Liver (tissue), 9 donors: ENCODE measurements around the gene CAMKMT. TPM values are rescaled to one million over a fixed set of nuclear protein-coding genes. Genes with fewer than 3 reads are reported as not detected.
A peak's percentile ranks its signal among the peaks of the same experiment; 100 is the strongest.

Experiments used
- DNase-seq: peaks from one replicate; pipeline ENCODE4 v3.0.0-alpha.2; 2017; ENCODE audit warnings: low spot score
- H3K27ac ChIP-seq, 2 donors: one replicate each; pipeline ENCODE4 v1.7.0; 2013; ENCODE audit warnings: inconsistent platforms in 2 of 2, low read length in 2 of 2, control low read depth in 1 of 2, low read depth in 1 of 2, mild to moderate bottlenecking in 1 of 2
- H3K27me3 ChIP-seq, 4 donors: one replicate each; pipeline versions ENCODE4 v1.6.1 to v1.7.0; 2013; ENCODE audit warnings: low read length in 3 of 4, inconsistent platforms in 1 of 4, mild to moderate bottlenecking in 1 of 4, moderate library complexity in 1 of 4; ENCODE audit not compliant: control insufficient read depth in 4 of 4, insufficient read depth in 4 of 4
- H3K36me3 ChIP-seq, 4 donors: one replicate each; pipeline versions ENCODE4 v1.6.1 to v1.7.0; 2013; ENCODE audit warnings: low read length in 3 of 4, mild to moderate bottlenecking in 3 of 4, low read depth in 1 of 4, moderate library complexity in 1 of 4; ENCODE audit not compliant: control insufficient read depth in 4 of 4, insufficient read depth in 3 of 4
- H3K4me1 ChIP-seq, 4 donors: one replicate each; pipeline versions ENCODE4 v1.6.1 to v1.7.0; 2013; ENCODE audit warnings: low read length in 3 of 4, mild to moderate bottlenecking in 3 of 4, moderate library complexity in 1 of 4; ENCODE audit not compliant: control insufficient read depth in 4 of 4, insufficient read depth in 4 of 4
- H3K4me3 ChIP-seq, 3 donors: one replicate each; pipeline versions ENCODE4 v1.6.1 to v1.7.0; 2013; ENCODE audit warnings: low read length in 3 of 3, control low read depth in 1 of 3, low read depth in 1 of 3, mild to moderate bottlenecking in 1 of 3
- H3K9ac ChIP-seq, 2 donors: one replicate each; pipeline ENCODE4 v1.7.0; 2013; ENCODE audit warnings: low read length in 2 of 2, mild to moderate bottlenecking in 2 of 2, moderate library complexity in 2 of 2, control low read depth in 1 of 2, low read depth in 1 of 2
- H3K9me3 ChIP-seq, 4 donors: one replicate each; pipeline versions ENCODE4 v1.6.1 to v1.7.0; 2013; ENCODE audit warnings: low read length in 3 of 4; ENCODE audit not compliant: control insufficient read depth in 4 of 4
- CTCF ChIP-seq: fragments of 150-350 bp; IDR thresholded peaks from 2 replicates; pipeline ENCODE4 v1.5.1; 2017; ENCODE audit warnings: improper control_type of control experiment, low read depth, low read length; ENCODE audit not compliant: missing input control
- EGR1 ChIP-seq, 2 donors: IDR thresholded peaks; 2 replicates each; pipeline ENCODE4 v1.6.1; 2016 to 2018; ENCODE audit warnings: antibody characterized with exemption in 2 of 2, low read depth in 2 of 2
- FOXA1 ChIP-seq: IDR thresholded peaks from 2 replicates; pipeline ENCODE4 v1.6.1; 2016; ENCODE audit warnings: antibody characterized with exemption
- FOXA2 ChIP-seq: IDR thresholded peaks from 2 replicates; pipeline ENCODE4 v1.6.1; 2016; ENCODE audit warnings: antibody characterized with exemption
- HNF4A ChIP-seq, 2 donors: conservative IDR thresholded peaks; 2 replicates each; pipeline ENCODE4 v1.6.1; 2016; ENCODE audit warnings: antibody characterized with exemption in 2 of 2, mild to moderate bottlenecking in 2 of 2
- HNF4G ChIP-seq: IDR thresholded peaks from 2 replicates; pipeline ENCODE4 v1.6.1; 2016; ENCODE audit warnings: antibody characterized with exemption
- JUND ChIP-seq, 2 donors: IDR thresholded peaks; 2 replicates each; pipeline ENCODE4 v1.6.1; 2016; ENCODE audit warnings: antibody characterized with exemption in 2 of 2
- MAX ChIP-seq: IDR thresholded peaks from 2 replicates; pipeline ENCODE4 v1.6.1; 2016; ENCODE audit warnings: antibody characterized with exemption
- NR2F2 ChIP-seq: IDR thresholded peaks from 2 replicates; pipeline ENCODE4 v1.6.1; 2016; ENCODE audit warnings: antibody characterized with exemption
- RAD21 ChIP-seq, 2 donors: IDR thresholded peaks; 2 replicates each; pipeline ENCODE4 v1.6.1; 2016; ENCODE audit warnings: antibody characterized with exemption in 2 of 2, mild to moderate bottlenecking in 2 of 2
- REST ChIP-seq: IDR thresholded peaks from 2 replicates; pipeline ENCODE4 v1.6.1; 2016; ENCODE audit warnings: antibody characterized with exemption, mild to moderate bottlenecking
- RXRA ChIP-seq, 2 donors: IDR thresholded peaks; 2 replicates each; pipeline ENCODE4 v1.6.1; 2017 to 2018; ENCODE audit warnings: antibody characterized with exemption in 2 of 2, mild to moderate bottlenecking in 1 of 2
- SP1 ChIP-seq: IDR thresholded peaks from 2 replicates; pipeline ENCODE4 v1.6.1; 2018; ENCODE audit warnings: antibody characterized with exemption, mild to moderate bottlenecking
- YY1 ChIP-seq: IDR thresholded peaks from 2 replicates; pipeline ENCODE4 v1.6.1; 2016; ENCODE audit warnings: antibody characterized with exemption, mild to moderate bottlenecking
- ZBTB33 ChIP-seq: IDR thresholded peaks from 2 replicates; pipeline ENCODE4 v1.6.1; 2016; ENCODE audit warnings: antibody characterized with exemption
- WGBS: extraction: QIAGEN DNeasy Blood & Tissue Kit; methylation state at CpG from one replicate; pipeline ENCODE4 v1.1.7; 2013; 5-methylcytosine and 5-hydroxymethylcytosine counted together
- polyA plus RNA-seq, 2 donors: library from polyadenylated mRNA; stranded (reverse) in 1 of 2; unstranded in 1 of 2; fragments of 200-250 nt in 1 of 2; fragments of >200 nt in 1 of 2; fragmentation: Nextera tagmentation in 1 of 2; extraction: Ambion mirVana in 1 of 2; gene quantifications; one replicate each; pipeline versions ENCODE4 v1.2.1 to v1.2.3, GENCODE V29; 2013 to 2015
- total RNA-seq, 2 donors: library from RNA; depleted of rRNA; stranded (reverse); fragments of >200 nt; gene quantifications; one replicate each; pipeline ENCODE4 v1.2.3, GENCODE V29; 2014
- donor health status: healthy.
- donor health status: healthy.
- donor health status: healthy.
- donor health status: healthy.
- donor health status: healthy.

The CAMKMT gene
- total and polyA plus RNA-seq, 4 donors, result 1.5 to 12.7 (median 7.1) TPM

GRCh38 chr2:44360749-44361329, 908 bp upstream of the CAMKMT start:
- peak overlapping the region; percentile 69 to 78 (median 74) for H3K4me3 ChIP-seq
- peaks cover 5 to 25% (median 17%) of the 10 kb centered on the region in 4 donors for H3K4me1 ChIP-seq
- peaks cover 0 to 2% (median 0%) of the 10 kb centered on the region in 4 donors for H3K36me3 ChIP-seq
- H3K27me3 ChIP-seq, result no peaks in the 10 kb centered on the region
- WGBS, result 5% methylated on average over 19 of the region's 19 CpGs
- H3K9me3 ChIP-seq, result no peaks in the 10 kb centered on the region
- H3K9ac ChIP-seq, result peak overlapping the region; percentile 44 to 84
- DNase-seq, result no peak
- no peak for TF ChIP-seq CTCF
- no peak for TF ChIP-seq SP1
- no peak for TF ChIP-seq HNF4A (conservative IDR thresholded peaks at IDR 0.05)
- TF ChIP-seq YY1, result no peak
- TF ChIP-seq ZBTB33, result no peak
- no peak for TF ChIP-seq FOXA2
- no peak for TF ChIP-seq MAX
- no peak for TF ChIP-seq RXRA (IDR thresholded peaks at IDR 0.05)
- no peak for TF ChIP-seq JUND (IDR thresholded peaks at IDR 0.05)
- TF ChIP-seq RAD21 (IDR thresholded peaks at IDR 0.05), result no peak
- no peak for TF ChIP-seq EGR1 (IDR thresholded peaks at IDR 0.05; ENCODE audit: low read depth in 2 of 2)
- no peak for TF ChIP-seq HNF4G
- TF ChIP-seq NR2F2, result no peak
- no peak for TF ChIP-seq FOXA1
- TF ChIP-seq REST, result no peak
- peak overlapping the region; percentile 88 to 96 for H3K27ac ChIP-seq
